GM19455 (cell line): Measurements from ENCODE around the gene INPP5K.
A peak's percentile ranks its signal among the peaks of the same experiment; 100 is the strongest.
"Not testable (repeated sequence)": the region's sequence is repeated elsewhere in the genome, so short reads cannot be mapped to it uniquely, and the experiment has no call there.

Experiments used
- ATAC-seq: cut with Tn5 transposase; IDR thresholded peaks from one replicate; pipeline ENCODE4 v1.9.1; 2021; ENCODE audit not compliant: unreplicated experiment

INPP5K gene

GRCh38 chr17:1508709-1509108 lies 7.7 kb downstream of the INPP5K start:
- not testable (repeated sequence) for ATAC-seq

- no peak for ATAC-seq
Measured at GRCh38 chr17:1506649-1507267, 9.7 kb downstream of the INPP5K start.

DNA sequence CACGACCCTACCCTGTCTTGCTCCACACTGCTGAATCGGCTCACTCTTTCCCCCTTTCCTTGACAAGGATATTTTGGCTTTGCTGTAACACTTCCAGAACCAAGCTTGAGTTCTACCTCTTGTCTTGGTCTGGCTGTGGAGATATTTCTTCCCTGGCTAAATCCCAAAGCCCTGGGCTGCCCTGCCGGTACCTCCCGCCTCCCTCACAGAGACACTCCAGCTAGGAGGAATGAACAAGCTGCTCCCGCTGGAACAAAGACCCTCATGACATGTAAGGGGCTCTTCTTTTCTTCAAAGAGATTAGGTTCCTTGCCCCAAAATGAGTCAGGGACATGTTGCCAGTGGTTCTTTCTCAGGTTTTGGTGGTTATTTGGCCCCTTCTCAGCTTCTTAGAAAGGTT lies 10.8 kb downstream of the INPP5K start:
- ATAC-seq = no peak

DNA sequence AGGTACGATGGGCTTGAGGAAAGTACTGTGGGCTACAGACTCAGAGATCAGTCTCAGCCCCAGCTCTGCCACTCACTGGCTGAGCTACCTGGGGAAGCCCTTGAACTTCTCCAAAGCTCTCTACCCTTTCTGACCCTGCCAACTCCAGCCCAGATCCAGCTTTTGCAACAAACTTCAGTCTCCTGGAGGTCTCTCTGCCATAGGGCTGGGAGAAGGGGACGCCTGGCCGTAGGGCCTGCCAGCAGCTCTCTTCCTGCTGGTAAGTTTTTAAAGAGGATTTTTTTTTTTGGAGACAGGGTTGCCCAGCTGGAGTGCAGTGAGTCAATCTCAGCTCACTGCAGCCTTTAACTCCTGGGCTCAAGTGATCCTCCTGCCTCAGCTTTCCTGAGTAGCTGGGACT lies 11.5 kb downstream of the INPP5K start:
- ATAC-seq = no peak

DNA sequence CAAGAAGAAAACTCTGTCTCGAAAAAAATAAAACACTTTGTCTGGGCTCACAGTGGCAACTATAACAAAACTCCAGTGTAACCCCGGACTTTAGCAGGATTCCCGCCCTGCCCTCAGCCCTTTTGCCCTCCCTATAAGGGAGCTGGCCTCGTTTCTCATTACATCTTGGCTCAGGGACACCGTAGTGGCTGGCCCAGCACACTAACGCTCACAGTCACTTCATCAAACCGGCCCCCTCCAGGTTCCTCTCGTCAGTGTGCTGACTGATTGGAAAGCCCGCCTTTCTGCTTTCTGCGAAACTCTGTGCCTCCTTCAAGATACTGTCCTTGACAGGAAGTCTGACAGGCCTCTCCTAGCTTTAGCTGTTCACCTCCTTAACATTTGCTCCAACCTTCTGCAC lies 12.7 kb downstream of the INPP5K start:
- ATAC-seq = no peak

DNA sequence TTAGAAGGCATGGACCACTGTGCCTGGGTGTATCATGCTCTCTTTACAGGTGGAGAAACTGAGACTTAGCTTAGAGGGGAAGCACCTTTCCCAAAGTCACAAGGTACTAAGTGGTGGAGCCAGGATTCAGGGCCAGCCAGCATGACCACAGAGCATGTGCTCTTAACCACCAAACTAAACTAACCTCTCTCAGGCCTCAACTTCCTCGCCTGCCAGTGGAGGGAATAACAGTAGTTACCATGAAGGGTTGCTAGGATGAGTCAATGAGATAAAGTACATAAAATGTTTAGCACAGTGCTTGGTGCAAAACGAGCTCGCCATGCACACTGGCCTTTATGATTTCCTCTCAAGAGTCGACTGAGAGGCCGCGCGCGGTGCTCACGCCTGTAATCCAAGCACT lies 17.5 kb downstream of the INPP5K start:
- no peak for ATAC-seq

- ATAC-seq = no peak
Measured at GRCh38 chr17:1498233-1498632, 18.2 kb downstream of the INPP5K start.

- no peak for ATAC-seq
Measured at GRCh38 chr17:1497831-1498230, 18.6 kb downstream of the INPP5K start.

- ATAC-seq = no peak
Measured at GRCh38 chr17:1496869-1497268, 19.5 kb downstream of the INPP5K start.

- no peak for ATAC-seq
Measured at GRCh38 chr17:1495265-1495989, 21.0 kb downstream of the INPP5K start.

DNA sequence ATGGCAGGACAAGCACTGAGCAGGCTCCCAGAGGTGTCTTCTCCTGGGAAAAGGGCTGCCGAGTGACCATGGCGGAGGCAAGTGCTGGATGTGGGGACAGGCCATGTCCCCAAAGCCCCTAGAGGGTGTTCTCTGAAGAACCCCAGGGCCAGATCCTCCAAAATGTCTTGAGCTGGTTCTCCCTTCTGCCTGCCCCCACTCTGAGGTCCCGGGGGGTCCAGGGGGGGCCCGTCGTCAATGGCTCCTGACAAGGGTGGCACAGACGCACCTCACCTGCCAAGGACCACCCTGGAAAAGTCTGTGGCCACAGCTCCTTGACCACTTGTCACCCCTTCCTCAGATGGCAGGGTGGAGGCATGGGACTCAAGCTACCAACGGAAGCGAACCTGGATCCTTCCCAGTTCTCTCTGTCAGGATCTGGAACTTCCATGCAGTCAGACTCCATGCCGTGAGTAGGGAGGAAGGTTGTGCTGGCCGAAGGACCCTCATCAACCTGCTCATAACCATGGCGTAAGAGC lies 21.6 kb downstream of the INPP5K start:
- ATAC-seq = no peak

DNA sequence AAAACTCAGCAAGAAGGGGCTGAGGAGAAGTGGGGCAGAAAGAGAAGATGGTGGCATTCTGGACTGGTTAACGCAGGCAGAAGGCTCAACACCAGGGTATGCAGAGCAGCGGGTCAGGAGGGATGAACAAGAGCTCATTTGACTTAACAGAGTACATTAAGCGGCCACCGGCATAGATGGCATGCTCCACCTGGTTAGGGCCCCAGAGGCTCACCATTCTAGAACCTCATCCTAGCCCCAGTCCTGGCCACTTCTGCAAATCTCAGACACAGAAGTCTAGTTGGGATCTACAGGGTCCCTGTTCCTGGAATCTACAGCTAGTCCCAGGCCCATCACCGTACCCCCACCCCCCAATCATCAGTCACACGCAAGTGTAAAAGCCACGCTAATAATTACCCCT lies 22.2 kb downstream of the INPP5K start:
- no peak for ATAC-seq

DNA sequence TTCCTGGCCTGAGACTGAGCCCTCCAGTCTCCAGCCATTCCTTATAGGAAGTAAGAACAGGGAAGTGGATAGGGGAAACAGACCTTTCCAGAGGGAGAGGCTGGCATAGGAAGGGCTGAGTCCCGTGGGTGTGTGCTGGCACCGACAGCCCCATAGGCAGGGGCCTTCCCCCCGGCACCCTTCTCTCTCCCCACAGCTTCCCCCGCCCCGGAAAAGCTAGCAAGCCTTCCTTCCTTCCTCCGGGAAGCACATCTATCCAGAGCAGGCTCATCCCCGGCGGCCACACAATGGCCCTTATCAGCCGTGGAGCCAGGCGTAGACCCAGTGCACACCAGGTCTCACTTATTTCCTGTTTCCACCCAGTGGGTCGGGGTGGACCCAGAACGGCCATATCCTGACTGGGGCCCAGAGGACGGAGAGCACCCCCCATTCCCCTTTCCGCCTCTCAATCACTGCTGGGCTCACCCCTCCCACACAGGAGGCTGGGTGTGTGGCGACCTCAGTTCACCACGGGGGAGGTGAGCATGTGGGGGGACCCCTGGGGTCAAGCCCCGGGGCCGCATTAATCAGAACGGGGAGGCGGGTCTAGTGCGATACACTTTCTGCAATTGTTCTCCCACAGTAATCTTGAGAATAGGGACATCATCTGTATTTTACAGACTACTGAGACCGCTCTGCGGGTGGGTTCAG lies 23.0 kb downstream of the INPP5K start:
- ATAC-seq = no peak

- no peak for ATAC-seq
Measured at GRCh38 chr17:1492249-1493206, 23.9 kb downstream of the INPP5K start, which contains the start of gene MYO1C. Gene MYO1C, minus strand, starts transcription at chr17:1492686. Its CDS starts 199 bp downstream, at chr17:1492487.

DNA sequence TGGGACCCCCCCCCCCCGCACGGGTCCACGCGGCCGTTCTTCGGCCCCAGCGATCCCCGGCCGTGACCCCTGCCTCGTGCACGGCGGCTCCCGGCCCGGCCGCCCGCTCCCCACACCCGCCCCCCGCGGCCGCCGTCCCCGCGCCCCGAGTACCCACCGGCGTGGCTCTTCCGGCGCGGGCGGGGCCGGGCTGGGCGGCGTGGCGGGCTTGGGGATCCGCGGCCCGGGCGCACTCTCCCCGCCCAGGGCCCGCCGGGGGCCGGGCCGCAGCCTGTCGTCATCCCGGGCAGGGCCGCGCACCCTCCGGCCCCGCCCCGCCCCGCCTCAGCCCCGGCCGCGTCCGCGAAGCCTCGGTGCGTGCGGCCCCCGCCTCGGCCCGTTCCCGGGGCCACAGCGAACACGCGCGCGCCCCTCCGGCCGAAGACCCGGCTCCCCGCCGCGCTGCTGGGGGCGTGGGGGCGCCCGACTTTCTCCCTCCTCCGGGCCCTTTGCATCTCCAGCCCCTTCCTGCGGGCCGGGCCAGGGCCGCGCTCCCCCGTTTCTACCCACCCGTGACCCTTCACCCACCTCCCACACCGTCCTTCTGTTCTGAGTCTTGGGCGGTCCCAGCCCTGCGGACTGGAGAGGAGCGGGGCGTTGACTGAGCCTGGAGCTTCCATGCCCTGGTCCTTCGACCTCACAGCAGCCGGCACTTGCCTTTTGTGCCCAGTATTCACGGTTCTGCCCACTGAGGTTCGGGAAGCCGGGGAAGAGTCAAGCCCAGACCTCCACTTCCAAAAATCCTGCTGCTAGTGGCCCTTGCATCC lies 24.8 kb downstream of the INPP5K start:
- ATAC-seq = no peak

DNA sequence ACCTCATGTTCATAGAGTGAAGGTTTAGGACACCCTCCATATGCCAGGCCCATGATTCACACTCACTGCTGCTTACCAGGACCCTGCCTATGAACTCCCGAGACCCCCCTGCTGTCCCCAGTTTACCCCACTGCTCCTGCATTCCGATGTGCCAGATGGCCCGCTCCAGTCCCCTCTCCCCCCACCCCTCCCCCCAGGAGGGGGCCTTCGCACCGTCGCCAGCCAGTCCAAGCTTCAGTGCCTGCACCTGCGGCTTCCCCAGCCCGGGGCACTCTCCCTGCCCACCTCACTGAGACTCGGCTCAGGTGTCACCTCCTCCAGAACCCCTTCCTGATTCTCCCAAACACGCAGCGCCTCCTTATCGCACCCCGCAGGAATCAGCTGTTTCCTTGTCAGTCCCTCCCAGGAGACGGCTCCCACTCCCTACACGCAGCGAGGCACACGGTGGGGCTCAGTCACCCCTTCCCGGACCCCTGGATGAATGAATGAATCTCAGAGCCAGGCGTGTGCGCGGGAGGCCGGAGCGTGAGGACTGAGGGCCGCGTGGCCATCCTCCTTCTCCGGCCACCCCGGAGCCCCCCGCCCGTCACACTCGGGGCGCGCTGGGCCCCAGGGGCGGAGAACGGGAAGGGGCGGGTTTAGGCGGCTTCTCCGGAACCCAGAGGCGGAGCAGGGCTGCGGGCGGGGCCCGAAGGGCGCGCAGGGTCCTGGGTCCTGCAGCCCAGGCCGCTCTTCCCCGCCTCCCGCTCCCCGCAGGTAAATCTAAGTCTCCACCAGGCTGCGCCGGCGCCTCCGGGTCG lies 25.6 kb downstream of the INPP5K start:
- ATAC-seq = no peak

GRCh38 chr17:1488826-1489270 lies 27.6 kb downstream of the INPP5K start:
- no peak for ATAC-seq

DNA sequence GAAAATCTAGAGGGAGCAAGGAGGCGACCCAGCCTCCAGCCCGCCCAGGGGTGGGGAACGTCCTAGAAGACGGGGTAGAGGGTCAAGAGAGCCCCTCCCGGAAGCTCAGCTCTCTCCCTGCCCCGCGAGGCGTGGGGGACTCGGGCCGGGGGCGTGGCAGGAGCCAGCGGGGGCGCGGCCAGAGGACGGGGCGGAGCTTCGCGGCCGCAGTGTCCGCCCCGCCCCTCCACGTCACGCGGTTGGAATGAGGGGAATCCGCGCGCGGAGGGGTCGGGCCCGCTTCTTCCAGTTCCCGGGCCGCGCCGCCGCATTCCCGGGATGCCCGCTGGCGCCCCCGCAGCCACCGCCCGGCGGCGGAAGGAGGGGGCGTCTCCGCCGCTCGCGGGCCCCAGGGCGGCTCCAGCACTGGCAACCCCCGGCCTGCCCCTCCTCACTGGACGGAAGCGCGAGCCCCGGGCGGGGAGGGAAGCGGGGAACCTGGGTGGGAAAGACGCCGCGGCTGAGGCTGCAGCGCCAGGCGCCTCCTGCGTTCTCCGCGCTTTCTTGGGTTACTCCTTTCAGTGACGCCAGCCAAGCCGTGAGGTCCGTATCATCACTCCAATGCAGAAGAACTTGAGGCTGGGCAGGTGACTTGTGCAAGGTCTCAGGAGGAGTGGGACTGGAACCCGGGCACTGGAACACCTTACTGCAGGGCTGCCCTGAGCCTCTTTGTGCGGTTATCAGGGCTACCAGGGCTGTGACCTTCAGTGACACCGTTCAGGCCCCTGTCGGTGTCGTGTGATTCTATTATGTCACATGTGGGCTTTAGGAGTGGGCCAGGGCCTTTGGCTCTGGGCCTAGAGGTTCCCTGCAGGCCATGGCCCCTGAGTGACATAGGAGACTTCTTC lies 28.2 kb downstream of the INPP5K start:
- peak; percentile 36 for ATAC-seq
